GM12874 (cell line): ENCODE data around the gene LONRF2.

Experiments used
- TF ChIP-seq, protein P1 (sequence below): IDR thresholded peaks from 2 replicates; pipeline ENCODE4 v1.5.1; 2011; ENCODE audit warnings: low read depth, mild to moderate bottlenecking, control low read depth, low read length, moderate library complexity; ENCODE audit not compliant: insufficient read depth

LONRF2 gene

DNA sequence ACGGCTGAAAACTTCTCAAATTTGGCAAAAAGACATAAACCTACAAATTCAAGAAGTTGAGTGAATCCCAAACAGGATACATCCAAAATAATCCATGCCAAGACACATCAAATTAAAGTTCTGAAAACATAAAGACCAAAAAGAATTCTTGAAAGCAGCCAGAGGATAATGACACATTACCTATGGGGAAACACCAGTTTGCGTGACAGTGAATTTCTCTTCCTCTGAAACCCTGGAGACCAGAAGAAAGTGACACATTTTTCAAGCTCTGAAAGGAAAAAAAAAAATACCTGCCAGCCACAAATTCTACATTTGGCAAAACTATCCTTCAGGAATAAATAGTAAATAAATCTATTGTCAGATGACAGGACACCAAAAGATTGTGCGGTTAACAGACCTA is 93.9 kb downstream of the LONRF2 start:
- TF ChIP-seq, protein P1, sequence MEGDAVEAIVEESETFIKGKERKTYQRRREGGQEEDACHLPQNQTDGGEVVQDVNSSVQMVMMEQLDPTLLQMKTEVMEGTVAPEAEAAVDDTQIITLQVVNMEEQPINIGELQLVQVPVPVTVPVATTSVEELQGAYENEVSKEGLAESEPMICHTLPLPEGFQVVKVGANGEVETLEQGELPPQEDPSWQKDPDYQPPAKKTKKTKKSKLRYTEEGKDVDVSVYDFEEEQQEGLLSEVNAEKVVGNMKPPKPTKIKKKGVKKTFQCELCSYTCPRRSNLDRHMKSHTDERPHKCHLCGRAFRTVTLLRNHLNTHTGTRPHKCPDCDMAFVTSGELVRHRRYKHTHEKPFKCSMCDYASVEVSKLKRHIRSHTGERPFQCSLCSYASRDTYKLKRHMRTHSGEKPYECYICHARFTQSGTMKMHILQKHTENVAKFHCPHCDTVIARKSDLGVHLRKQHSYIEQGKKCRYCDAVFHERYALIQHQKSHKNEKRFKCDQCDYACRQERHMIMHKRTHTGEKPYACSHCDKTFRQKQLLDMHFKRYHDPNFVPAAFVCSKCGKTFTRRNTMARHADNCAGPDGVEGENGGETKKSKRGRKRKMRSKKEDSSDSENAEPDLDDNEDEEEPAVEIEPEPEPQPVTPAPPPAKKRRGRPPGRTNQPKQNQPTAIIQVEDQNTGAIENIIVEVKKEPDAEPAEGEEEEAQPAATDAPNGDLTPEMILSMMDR = no peak

DNA sequence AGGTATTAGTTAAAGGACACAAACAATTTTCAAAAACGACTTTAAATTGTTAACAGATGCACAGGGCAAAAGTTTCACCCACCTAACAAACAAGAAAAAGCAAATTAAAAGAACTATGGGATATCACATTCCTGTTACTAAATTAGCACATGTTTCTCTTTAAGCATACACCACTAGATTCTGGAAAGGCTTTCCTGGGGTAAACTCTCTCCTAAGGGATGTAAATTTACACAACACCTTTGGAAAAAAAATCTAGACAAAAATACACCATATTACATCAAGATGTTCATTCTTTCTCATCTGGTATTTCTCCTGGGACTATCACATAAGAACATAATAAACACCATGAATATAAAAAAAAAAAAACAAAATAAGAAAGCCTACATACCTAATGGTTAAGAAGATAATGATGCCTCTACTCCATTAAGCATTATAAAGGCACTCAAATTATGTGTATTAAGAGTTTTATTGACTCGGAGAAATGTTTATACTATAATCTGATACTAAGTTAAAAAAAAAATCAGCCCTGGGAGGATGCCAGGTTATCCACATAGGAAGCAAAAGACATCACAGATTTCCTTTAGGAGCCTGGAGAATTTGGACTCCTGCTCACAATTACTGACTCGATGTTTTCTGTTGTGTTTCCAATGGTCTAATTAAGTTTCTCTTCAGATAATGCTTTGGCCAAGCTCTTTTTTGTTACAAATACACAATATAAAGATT is 97.2 kb downstream of the LONRF2 start:
- TF ChIP-seq, protein P1 = no peak

DNA sequence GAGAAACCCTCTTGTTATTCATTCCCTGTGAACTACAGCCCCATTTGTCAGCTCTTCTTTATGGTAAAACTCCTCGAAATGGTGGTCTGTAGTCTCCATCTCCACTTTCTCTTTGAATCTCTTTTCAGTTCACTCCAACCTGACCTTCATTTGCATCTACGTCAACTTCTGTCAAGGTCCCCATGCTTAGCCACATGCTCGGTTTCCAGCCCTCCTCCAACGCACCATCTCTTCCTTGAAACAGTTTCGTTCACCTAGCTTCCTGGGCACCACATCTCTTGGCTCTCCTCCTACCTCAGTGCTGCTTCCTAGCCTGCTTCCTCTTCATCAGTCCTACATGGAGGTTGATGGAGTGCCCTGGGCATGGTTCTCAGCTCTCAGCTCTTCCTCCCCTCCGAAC is 98.8 kb downstream of the LONRF2 start:
- TF ChIP-seq, protein P1 = no peak
